DMS153 treated with DMSO at 0.1 percent for 48 hours (cell line): Measurements from ENCODE around the gene WFDC8.
"Not testable (repeated sequence)": the region's sequence is repeated elsewhere in the genome, so short reads cannot be mapped to it uniquely, and the experiment has no call there.

Experiments
- DNase-seq: peaks from one replicate; lab custom pipeline; 2025; ENCODE audit not compliant: unreplicated experiment; lab: John Stamatoyannopoulos, UW

WFDC8 gene

GRCh38 chr20:45579184-45579583 is at the start of gene WFDC8:
Gene WFDC8 (minus strand): TSS chr20:45579284. CDS start chr20:45579247, 37 bp downstream.
- no peak for DNase-seq

- DNase-seq, result no peak
These were observed 47.5 kb upstream of the WFDC8 start for GRCh38 chr20:45626540-45626939.

GRCh38 chr20:45621593-45621992 is 42.5 kb upstream of the WFDC8 start:
- no peak for DNase-seq

GRCh38 chr20:45617591-45617990 is 38.5 kb upstream of the WFDC8 start:
- DNase-seq, result no peak

GRCh38 chr20:45612314-45612713 is 33.2 kb upstream of the WFDC8 start:
- DNase-seq, result no peak

GRCh38 chr20:45611054-45611453 is 32.0 kb upstream of the WFDC8 start:
- DNase-seq, result no peak

GRCh38 chr20:45607810-45608209 is 28.7 kb upstream of the WFDC8 start:
- no peak for DNase-seq

GRCh38 chr20:45595235-45595634 is 16.2 kb upstream of the WFDC8 start:
- no peak for DNase-seq

- DNase-seq, result no peak
These were observed 14.4 kb upstream of the WFDC8 start for GRCh38 chr20:45593498-45593897.

GRCh38 chr20:45592574-45593189 is 13.6 kb upstream of the WFDC8 start:
- DNase-seq, result peak; percentile 3

- DNase-seq, result no peak
These were observed 10.6 kb upstream of the WFDC8 start for GRCh38 chr20:45589725-45590124.

- DNase-seq, result no peak
These were observed 9.7 kb upstream of the WFDC8 start for GRCh38 chr20:45588800-45589199.

- not testable (repeated sequence) for DNase-seq
These were observed 6.9 kb upstream of the WFDC8 start for GRCh38 chr20:45585986-45586385.

GRCh38 chr20:45584294-45584693 is 5.2 kb upstream of the WFDC8 start:
- not testable (repeated sequence) for DNase-seq

GRCh38 chr20:45583502-45583901 is 4.4 kb upstream of the WFDC8 start:
- no peak for DNase-seq

- no peak for DNase-seq
These were observed 2.6 kb upstream of the WFDC8 start for GRCh38 chr20:45581702-45582101.

GRCh38 chr20:45578231-45578630 is 853 bp downstream of the WFDC8 start:
- DNase-seq, result no peak

- no peak for DNase-seq
These were observed 2.1 kb downstream of the WFDC8 start for GRCh38 chr20:45576995-45577394.

- no peak for DNase-seq
These were observed 3.2 kb downstream of the WFDC8 start for GRCh38 chr20:45575931-45576330.

- DNase-seq, result not testable (repeated sequence)
These were observed 9.4 kb downstream of the WFDC8 start for GRCh38 chr20:45569650-45570049.

- DNase-seq, result no peak
These were observed 14.3 kb downstream of the WFDC8 start for GRCh38 chr20:45564760-45565276.

- no peak for DNase-seq
These were observed 23.9 kb downstream of the WFDC8 start for GRCh38 chr20:45555198-45555597.

- DNase-seq, result no peak
These were observed 26.6 kb downstream of the WFDC8 start for GRCh38 chr20:45552456-45552855.
